RWPE1 (cell line): ENCODE results near the gene MCEE.

Experiments
- CTCF ChIA-PET: fragments of 350-600 bp; sonication (Branson Sonifier 250); formaldehyde crosslinking; extraction: SDS; loops from one replicate; lab custom pipeline; 2021; lab: Yijun Ruan, JAX
- POLR2A ChIA-PET: fragments of 400-600 bp; formaldehyde crosslinking; extraction: SDS; loops from one replicate; lab custom pipeline; 2020; ENCODE audit warnings: antibody characterized with exemption; ENCODE audit not compliant: low non-redundant PET; lab: Yijun Ruan, JAX
- DNase-seq: peaks from one replicate; pipeline ENCODE4 v3.0.0; 2012; ENCODE audit warnings: low spot score
- H3K27ac ChIP-seq: fragments of 450-650 bp; 2 replicates; pipeline ENCODE4 v1.5.1; 2017
- TF ChIP-seq, protein P1 (sequence below): fragments of 450-650 bp; conservative IDR thresholded peaks from 2 replicates; pipeline ENCODE4 v1.5.1; 2017; ENCODE audit warnings: low read depth, mild to moderate bottlenecking

Gene MCEE

DNA sequence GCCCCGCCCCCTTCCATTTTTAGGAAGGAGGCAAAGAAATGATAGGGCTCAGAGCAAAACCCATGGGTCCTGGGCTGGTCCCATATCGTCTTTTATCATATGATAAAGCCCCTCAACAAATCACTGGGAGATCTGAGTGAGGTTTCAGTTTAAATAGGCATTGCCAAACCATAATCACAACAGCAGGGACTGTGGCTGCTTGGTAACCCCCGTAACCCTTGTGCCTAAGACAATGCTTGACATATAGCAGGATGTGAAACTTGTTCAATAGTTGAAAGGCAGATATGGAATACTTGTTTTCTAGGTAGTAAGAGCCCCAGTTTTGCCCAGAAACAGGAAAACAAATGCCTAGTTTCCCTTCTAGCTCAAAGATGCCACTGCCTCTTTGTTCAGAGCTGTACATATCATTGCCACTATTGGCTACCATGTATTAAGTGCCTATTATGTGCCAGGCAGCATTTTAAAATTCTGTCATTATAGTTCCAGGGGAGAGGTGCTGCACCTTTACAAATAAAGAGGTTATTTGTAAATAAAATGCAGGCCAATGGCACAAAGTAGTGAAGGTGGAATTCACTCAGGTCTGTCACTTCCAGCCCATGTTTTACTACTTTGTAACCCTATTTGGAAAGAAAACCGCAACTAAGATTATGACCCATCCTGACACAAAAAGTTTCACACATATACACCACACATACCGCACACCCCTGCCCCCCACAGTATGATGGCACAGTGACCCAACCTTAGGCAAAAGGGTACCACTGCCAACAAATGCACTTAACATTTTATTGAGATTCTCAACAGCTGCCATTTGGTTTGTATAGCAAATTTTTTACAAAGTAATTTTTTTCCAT, 47.4 kb downstream of the MCEE start:
- DNase-seq: no peak
- CTCF ChIA-PET: interaction anchor here (0.6 kb wide), 1 partner anchor 428 kb away, joined by 3 read pairs; no protein-coding TSS in a partner anchor
- TF ChIP-seq, protein P1, sequence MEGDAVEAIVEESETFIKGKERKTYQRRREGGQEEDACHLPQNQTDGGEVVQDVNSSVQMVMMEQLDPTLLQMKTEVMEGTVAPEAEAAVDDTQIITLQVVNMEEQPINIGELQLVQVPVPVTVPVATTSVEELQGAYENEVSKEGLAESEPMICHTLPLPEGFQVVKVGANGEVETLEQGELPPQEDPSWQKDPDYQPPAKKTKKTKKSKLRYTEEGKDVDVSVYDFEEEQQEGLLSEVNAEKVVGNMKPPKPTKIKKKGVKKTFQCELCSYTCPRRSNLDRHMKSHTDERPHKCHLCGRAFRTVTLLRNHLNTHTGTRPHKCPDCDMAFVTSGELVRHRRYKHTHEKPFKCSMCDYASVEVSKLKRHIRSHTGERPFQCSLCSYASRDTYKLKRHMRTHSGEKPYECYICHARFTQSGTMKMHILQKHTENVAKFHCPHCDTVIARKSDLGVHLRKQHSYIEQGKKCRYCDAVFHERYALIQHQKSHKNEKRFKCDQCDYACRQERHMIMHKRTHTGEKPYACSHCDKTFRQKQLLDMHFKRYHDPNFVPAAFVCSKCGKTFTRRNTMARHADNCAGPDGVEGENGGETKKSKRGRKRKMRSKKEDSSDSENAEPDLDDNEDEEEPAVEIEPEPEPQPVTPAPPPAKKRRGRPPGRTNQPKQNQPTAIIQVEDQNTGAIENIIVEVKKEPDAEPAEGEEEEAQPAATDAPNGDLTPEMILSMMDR: no peak
- H3K27ac ChIP-seq: no peak overlapping the region
- POLR2A ChIA-PET: no interaction called here

- CTCF ChIA-PET: no interaction called here
Observed at GRCh38 chr2:71078624-71079023, 51.4 kb downstream of the MCEE start.

DNA sequence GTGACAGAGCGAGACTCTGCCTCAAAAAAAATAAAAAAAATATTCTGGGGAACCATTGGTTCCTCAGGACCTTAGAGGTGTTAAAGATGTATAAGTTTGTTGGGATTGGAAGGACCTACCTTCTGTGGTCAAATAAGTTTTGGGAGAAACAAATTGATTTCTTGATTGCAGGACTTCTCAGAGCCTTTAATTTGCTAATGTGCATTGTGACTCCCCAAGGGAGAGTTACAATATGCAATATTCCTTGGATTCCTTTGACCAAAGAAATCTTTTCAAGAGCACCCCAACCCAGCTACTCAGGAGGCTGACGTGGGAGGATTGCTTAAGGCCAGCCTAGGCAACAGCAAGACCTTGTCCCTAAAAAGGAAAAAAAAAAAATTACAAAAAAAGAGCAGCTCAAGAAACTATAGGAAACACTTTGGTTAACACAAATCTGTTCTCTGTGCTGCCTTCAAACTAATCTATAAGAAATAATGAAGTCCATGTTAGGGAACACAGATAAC, 55.1 kb downstream of the MCEE start:
- POLR2A ChIA-PET: no interaction called here
- DNase-seq: no peak
- TF ChIP-seq, protein P1: no peak
- no peak overlapping the region for H3K27ac ChIP-seq
- CTCF ChIA-PET: no interaction called here

More at GRCh38 chr2:71078624-71079023, 51.4 kb downstream of the MCEE start:
- no peak for DNase-seq
- no peak overlapping the region for H3K27ac ChIP-seq
- TF ChIP-seq, protein P1: no peak
- POLR2A ChIA-PET: no interaction called here

DNA sequence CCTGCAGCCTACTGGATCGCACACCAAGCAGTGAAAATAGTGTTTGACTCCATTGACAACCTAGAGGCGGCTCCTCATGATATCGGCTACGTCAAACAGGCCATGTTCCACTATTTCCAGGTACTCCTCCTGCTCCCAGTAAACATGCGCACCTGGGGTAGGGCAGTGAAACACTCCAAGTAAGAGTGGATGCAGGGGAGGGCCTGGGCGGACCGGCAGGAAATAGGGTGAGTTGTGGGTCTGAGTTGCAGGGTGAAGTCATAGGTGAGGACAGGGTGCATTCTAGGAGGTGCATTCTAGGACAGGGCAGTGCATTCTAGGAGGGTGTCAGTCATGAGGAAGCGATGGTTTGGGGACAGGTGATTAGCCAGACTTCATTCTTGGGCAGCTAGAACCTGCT, 56.6 kb downstream of the MCEE start:
- CTCF ChIA-PET: no interaction called here
- DNase-seq: no peak
- no peak overlapping the region for H3K27ac ChIP-seq
- TF ChIP-seq, protein P1: no peak
- POLR2A ChIA-PET: no interaction called here

DNA sequence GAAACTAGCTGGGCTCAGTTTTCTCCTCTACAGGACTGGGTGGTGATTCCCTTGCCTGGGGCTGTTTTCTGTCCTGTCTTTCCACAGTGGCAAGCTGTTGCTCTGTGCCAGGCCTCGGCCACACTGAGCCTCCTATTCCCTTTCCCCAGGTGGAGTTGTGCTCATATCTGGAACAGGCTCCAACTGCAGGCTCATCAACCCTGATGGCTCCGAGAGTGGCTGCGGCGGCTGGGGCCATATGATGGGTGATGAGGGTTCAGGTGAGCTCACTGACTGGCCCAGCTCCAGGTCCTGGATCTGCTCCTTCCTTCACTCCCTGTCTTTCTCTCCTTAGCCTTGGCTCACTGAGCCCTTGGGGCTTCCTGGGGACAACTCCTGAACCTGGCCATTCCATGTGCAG, 57.5 kb downstream of the MCEE start:
- ChIA-PET POLR2A (no interaction called here), CTCF (no interaction called here)
- H3K27ac ChIP-seq: no peak overlapping the region
- TF ChIP-seq, protein P1: no peak
- no peak for DNase-seq

DNA sequence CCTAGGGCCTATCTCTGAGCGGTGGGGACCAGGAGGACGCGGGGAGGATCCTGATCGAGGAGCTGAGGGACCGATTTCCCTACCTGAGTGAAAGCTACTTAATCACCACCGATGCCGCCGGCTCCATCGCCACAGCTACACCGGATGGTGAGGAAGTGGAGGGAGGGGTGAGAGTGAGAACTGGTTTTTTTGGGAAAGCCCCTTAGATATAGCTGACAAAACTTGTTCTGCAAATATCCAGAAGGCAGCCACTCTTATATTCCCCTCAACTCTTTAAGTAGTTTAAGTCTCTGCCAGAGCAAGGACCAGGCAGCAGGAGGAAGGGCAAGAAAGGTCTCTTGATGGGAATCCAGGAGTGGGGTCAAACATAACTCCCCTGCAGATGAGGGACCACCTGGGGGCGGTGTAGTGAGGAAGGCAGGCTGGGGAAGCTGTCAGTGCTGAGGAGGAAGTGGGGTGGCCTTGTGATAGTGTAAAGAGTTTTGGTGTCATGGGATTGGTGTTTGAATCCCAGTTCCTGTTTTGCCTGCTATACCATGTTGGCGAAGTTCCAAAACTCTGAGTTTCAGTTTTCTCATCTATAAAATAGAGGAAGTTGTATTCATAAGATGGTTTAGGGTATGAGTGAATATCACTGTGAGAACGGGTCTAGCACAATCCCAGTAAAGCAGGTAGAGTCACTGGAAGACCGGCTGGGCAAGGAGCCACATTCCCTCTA, 58.2 kb downstream of the MCEE start:
- ChIA-PET POLR2A (no interaction called here), CTCF (interaction anchor here (1.0 kb wide), 1 partner anchor 29 kb away, joined by 4 read pairs; no protein-coding TSS in a partner anchor)
- TF ChIP-seq, protein P1: no peak
- no peak for DNase-seq
- no peak overlapping the region for H3K27ac ChIP-seq
